Fibroblast of lung (primary cell): ENCODE results near the gene ADIPOQ. TPM values are rescaled to one million over a fixed set of nuclear protein-coding genes. Genes with fewer than 3 reads are reported as not detected.
"Not testable (repeated sequence)": the region's sequence is repeated elsewhere in the genome, so short reads cannot be mapped to it uniquely, and the experiment has no call there.

Experiments
- DNase-seq, 2 donors: peaks; one replicate each; pipeline versions ENCODE4 v3.0.0 to v3.0.0-alpha.2; 2010; ENCODE audit warnings: low read depth in 2 of 2
- H2AFZ ChIP-seq: 2 replicates; pipeline ENCODE4 v1.5.1; 2012; ENCODE audit warnings: low read length, control low read depth, inconsistent platforms
- H3K27ac ChIP-seq: 2 replicates; pipeline ENCODE4 v1.5.1; 2011; ENCODE audit warnings: low read length, control low read depth; ENCODE audit not compliant: insufficient read depth
- H3K27me3 ChIP-seq: 2 replicates; pipeline ENCODE4 v1.5.1; 2011; ENCODE audit warnings: mild to moderate bottlenecking, low read length; ENCODE audit not compliant: control insufficient read depth, insufficient read depth
- H3K36me3 ChIP-seq: 2 replicates; pipeline ENCODE4 v1.5.1; 2011; ENCODE audit warnings: low read length; ENCODE audit not compliant: control insufficient read depth, insufficient read depth
- H3K4me1 ChIP-seq: 2 replicates; pipeline ENCODE4 v1.5.1; 2011; ENCODE audit warnings: low read length; ENCODE audit not compliant: control insufficient read depth, insufficient read depth; ENCODE audit errors: extremely low read depth
- H3K4me2 ChIP-seq: 2 replicates; pipeline ENCODE4 v1.5.1; 2011; ENCODE audit warnings: low read length, control low read depth; ENCODE audit not compliant: insufficient read depth; ENCODE audit errors: extremely low read depth
- H3K4me3 ChIP-seq, 4 experiments: fragments of 200-600 bp in 1 of 4; sonication (generic) in 1 of 4; replicated peaks in 1 of 4; 2 replicates each; pipeline ENCODE4 v1.5.1; 2011 to 2016; ENCODE audit warnings: low read length in 4 of 4, low read depth in 3 of 4, mild to moderate bottlenecking in 3 of 4, control low read depth in 2 of 4, inconsistent platforms in 1 of 4, mixed read lengths in 1 of 4; ENCODE audit not compliant: insufficient read depth in 1 of 4; ENCODE audit errors: control extremely low read depth in 1 of 4
- H3K79me2 ChIP-seq: 2 replicates; pipeline ENCODE4 v1.5.1; 2012; ENCODE audit warnings: mild to moderate bottlenecking, low read length, inconsistent platforms; ENCODE audit not compliant: control insufficient read depth, insufficient read depth
- H3K9ac ChIP-seq: 2 replicates; pipeline ENCODE4 v1.5.1; 2011; ENCODE audit warnings: mild to moderate bottlenecking, low read length, control low read depth; ENCODE audit not compliant: insufficient read depth
- H3K9me3 ChIP-seq: 2 replicates; pipeline ENCODE4 v1.5.1; 2012; ENCODE audit warnings: low read depth, low read length; ENCODE audit not compliant: control insufficient read depth, insufficient read depth
- H4K20me1 ChIP-seq: 2 replicates; pipeline ENCODE4 v1.5.1; 2011; ENCODE audit warnings: low read length; ENCODE audit not compliant: control insufficient read depth, insufficient read depth; ENCODE audit errors: extremely low read depth
- EZH2 ChIP-seq: IDR thresholded peaks from 2 replicates; pipeline ENCODE4 v1.5.1; 2012; ENCODE audit warnings: low read length, control low read depth, mild to moderate bottlenecking; ENCODE audit errors: missing control alignments
- polyA plus RNA-seq, 2 donors: library from polyadenylated mRNA; depleted of rRNA in 1 of 2; stranded (reverse) in 1 of 2; unstranded in 1 of 2; fragments of >200 nt; gene quantifications; 2 replicates each; pipeline ENCODE4 v1.2.1, GENCODE V29; 2011 to 2012; ENCODE audit warnings: missing spikeins in 1 of 2
- total RNA-seq: library from RNA; depleted of rRNA; stranded (reverse); fragments of >200 nt; gene quantifications from 2 replicates; pipeline ENCODE4 v1.2.1, GENCODE V29; 2014
- TF ChIP-seq, protein P1 (sequence below), 2 donors: IDR thresholded peaks in 1 of 2; conservative IDR thresholded peaks in 1 of 2; 1 replicate in 1 of 2; 2 replicates in 1 of 2; pipeline ENCODE4 v1.5.1; 2011 to 2012; ENCODE audit warnings: low read length in 2 of 2, control low read depth in 1 of 2, inconsistent platforms in 1 of 2, low read depth in 1 of 2, mild to moderate bottlenecking in 1 of 2

The ADIPOQ gene
- total and polyA plus RNA-seq, 2 donors (not counting 1 experiment from before 2014, with no cell fraction given), result not detected

DNA sequence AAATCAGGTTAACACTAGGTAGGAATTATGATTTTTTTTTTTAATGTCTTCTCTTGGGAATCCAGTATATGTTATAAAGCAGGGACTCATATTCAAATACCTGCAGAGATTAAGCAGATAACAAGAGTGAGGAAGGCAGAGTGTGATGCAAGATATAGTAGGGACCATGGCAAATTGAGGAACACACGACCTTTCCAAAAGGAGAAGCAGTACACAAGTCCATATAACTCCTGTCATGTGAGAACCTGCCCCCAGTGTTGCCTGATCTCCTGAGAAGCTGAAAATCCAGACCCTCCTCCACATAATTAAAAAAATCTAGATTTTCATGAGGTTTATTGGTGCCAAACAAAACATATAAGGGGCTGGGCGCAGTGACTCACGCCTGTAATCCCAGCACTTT, 39.8 kb upstream of the ADIPOQ start:
- no peaks in the 10 kb centered on the region for H3K4me1 ChIP-seq
- H3K27ac ChIP-seq, result no peak overlapping the region
- no peak overlapping the region for H3K9ac ChIP-seq
- no peak for DNase-seq
- H3K4me3 ChIP-seq, result no peak overlapping the region
- peaks cover 13% of the 10 kb centered on the region for H3K79me2 ChIP-seq
- H3K4me2 ChIP-seq, result no peak overlapping the region
- TF ChIP-seq, protein P1, sequence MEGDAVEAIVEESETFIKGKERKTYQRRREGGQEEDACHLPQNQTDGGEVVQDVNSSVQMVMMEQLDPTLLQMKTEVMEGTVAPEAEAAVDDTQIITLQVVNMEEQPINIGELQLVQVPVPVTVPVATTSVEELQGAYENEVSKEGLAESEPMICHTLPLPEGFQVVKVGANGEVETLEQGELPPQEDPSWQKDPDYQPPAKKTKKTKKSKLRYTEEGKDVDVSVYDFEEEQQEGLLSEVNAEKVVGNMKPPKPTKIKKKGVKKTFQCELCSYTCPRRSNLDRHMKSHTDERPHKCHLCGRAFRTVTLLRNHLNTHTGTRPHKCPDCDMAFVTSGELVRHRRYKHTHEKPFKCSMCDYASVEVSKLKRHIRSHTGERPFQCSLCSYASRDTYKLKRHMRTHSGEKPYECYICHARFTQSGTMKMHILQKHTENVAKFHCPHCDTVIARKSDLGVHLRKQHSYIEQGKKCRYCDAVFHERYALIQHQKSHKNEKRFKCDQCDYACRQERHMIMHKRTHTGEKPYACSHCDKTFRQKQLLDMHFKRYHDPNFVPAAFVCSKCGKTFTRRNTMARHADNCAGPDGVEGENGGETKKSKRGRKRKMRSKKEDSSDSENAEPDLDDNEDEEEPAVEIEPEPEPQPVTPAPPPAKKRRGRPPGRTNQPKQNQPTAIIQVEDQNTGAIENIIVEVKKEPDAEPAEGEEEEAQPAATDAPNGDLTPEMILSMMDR (conservative IDR thresholded peaks at IDR 0.05 in 1 of 2, IDR thresholded peaks at IDR 0.05 in 1 of 2; ENCODE audit: low read depth in 1 of 2, low read length in 2 of 2), result no peak
- TF ChIP-seq EZH2, result no peak
- H4K20me1 ChIP-seq, result no peaks in the 10 kb centered on the region
- no peaks in the 10 kb centered on the region for H3K9me3 ChIP-seq
- H2AFZ ChIP-seq, result no peak overlapping the region
- H3K27me3 ChIP-seq, result no peaks in the 10 kb centered on the region
- peaks cover 4% of the 10 kb centered on the region for H3K36me3 ChIP-seq

DNA sequence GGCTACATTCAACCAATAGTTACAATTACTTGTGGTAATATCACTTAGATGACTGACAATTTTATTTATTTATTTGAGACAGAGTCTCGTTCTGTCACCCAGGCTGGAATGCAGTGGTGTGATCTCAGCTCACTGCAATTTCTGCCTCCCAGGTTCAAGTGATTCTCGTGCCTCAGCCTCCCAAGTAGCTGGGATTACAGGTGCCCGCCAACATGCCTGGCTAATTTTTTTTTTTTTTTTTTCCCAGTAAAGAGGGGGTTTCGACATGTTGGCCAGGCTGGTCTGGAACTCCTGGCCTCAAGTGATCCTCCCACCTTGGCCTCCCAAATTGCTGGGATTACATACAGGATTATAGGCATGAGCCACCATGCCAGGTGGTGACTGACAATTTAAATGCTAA, 39.1 kb upstream of the ADIPOQ start:
- peaks cover 13% of the 10 kb centered on the region for H3K79me2 ChIP-seq
- not testable (repeated sequence) for H3K36me3 ChIP-seq, DNase-seq, H3K9me3 ChIP-seq, H3K27me3 ChIP-seq, H3K9ac ChIP-seq, H3K4me2 ChIP-seq, H4K20me1 ChIP-seq, H3K4me1 ChIP-seq, H3K4me3 ChIP-seq, H2AFZ ChIP-seq, H3K27ac ChIP-seq

DNA sequence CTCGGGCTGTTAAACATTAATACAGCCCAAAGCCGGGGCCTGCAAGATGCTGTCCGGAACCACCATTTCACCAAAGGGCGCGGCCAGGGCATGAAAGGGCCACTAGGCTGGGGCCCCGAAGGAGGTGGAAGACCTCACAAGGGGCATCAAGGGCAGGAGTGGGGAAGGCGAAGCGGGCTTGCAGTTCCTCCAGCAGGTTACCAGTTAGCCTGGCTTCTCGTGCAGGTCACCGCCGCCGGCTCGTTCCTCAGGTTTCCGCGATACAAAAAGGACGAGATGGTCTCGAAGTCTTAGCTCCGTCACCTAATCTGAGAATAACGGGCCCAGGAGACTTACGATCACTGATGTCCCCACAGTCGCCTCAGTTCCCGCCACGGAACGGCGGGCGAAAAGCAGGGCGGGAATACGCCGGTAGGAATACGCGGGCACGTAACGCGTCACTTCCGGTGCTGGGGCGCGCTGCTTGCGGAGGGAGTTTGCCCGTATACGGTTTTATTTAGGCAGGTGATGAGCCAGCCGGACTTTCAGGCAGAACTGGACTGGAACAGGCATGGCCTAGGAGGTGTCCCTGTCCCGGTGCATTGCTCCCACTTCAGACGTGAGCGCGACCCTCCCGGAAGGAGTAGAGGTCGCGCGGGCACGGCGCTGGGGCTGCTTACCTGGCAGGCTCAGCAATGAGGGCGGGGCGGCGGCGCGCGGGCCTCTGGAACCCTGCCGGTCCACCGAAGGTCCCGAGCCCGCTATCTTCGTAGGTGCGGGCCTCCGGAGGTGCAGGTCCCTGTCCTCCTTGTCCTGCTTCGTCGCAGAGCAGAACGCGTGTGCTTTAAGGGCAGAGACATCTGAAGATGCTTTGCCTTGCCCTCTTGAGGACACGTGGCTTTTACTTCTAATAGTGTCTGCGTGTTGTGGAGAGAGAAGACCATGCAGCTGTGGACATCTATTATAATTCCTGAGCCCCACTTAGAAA, 36.1 kb upstream of the ADIPOQ start, which contains the start of gene RFC4:
RFC4 (minus strand) TSS at position 394 of the 967 bp plus-strand sequence. CDS start 1,769 bp downstream, outside the sequence.
- Histone ChIP-seq H2AFZ (peak within 1 kb of the TSS; percentile 100), H4K20me1 (no peaks in the 10 kb centered on the region), H3K27me3 (no peaks in the 10 kb centered on the region), H3K9me3 (no peaks in the 10 kb centered on the region), H3K27ac (peak within 1 kb of the TSS; percentile 78), H3K4me1 (no peaks in the 10 kb centered on the region), H3K9ac (peak within 1 kb of the TSS; percentile 76), H3K4me2 (peak within 1 kb of the TSS; percentile 76), H3K79me2 (peaks cover 13% of the 10 kb centered on the region), H3K4me3 (peak within 1 kb of the TSS; percentile 57 to 79 (median 74)), H3K36me3 (peaks cover 2% of the 10 kb centered on the region)
- DNase-seq, result peak; percentile 70 to 72
- TF ChIP-seq, protein P1 (conservative IDR thresholded peaks at IDR 0.05 in 1 of 2, IDR thresholded peaks at IDR 0.05 in 1 of 2; ENCODE audit: low read depth in 1 of 2, low read length in 2 of 2), result no peak
- TF ChIP-seq EZH2, result no peak
